ENCODE data around the gene MAP3K13.

Gene MAP3K13

GRCh38 chr3:185400866-185401265, 37.9 kb downstream of the MAP3K13 start:
- WGBS, 2 donors (ENCODE audit: extremely low coverage in 2 of 2, insufficient read length in 2 of 2, insufficient replicate concordance in 1 of 2) = no CpG with 5 or more reads among the region's 1 CpG

GRCh38 chr3:185401319-185401955, 38.5 kb downstream of the MAP3K13 start:
- Histone ChIP-seq H3K4me3 (ENCODE audit: low read length in 2 of 2) (no peak overlapping the region), H3K14ac (ENCODE audit: low read length) (no peak overlapping the region), H2AK5ac (ENCODE audit: low read depth, low read length) (no peak overlapping the region), H3K9ac (ENCODE audit: low read depth, low read length, poor library complexity) (no peak overlapping the region), H3K4me2 (ENCODE audit: insufficient read depth, low read length, poor library complexity, severe bottlenecking) (no peak overlapping the region), H3K23ac (ENCODE audit: low read depth, low read length, poor library complexity) (no peak overlapping the region), H4K8ac (ENCODE audit: low read depth, low read length) (no peak overlapping the region), H2AFZ (ENCODE audit: low read length) (no peak overlapping the region), H2BK12ac (ENCODE audit: low read length) (no peak overlapping the region), H3K27ac (replicated peaks; ENCODE audit: low read length) (no peak overlapping the region), H3K4ac (ENCODE audit: low read length) (no peak overlapping the region), H3K79me1 (ENCODE audit: low read depth, low read length) (no peaks in the 10 kb centered on the region), H3K27me3 (ENCODE audit: control insufficient read depth in 3 of 3, insufficient read depth in 3 of 3, low read depth in 1 of 3, low read length in 3 of 3) (no peaks in the 10 kb centered on the region), H3K18ac (ENCODE audit: low read length) (no peak overlapping the region), H4K91ac (ENCODE audit: low read depth, low read length, poor library complexity) (no peak overlapping the region), H2BK15ac (ENCODE audit: low read length) (no peak overlapping the region), H2BK5ac (ENCODE audit: low read length) (no peak overlapping the region), H3K9me3 (replicated peaks in 1 of 2; ENCODE audit: control insufficient read depth in 2 of 2, insufficient read depth in 1 of 2, low read depth in 1 of 2, low read length in 2 of 2) (no peaks in the 10 kb centered on the region), H2BK120ac (ENCODE audit: low read depth, low read length) (no peak overlapping the region), H3K36me3 (replicated peaks in 1 of 2; ENCODE audit: control insufficient read depth in 2 of 2, insufficient read depth in 2 of 2, low read length in 2 of 2) (no peaks in the 10 kb centered on the region), H3K4me1 (ENCODE audit: control insufficient read depth in 2 of 2, insufficient read depth in 1 of 2, low read depth in 1 of 2, low read length in 2 of 2) (peaks cover 4 to 7% of the 10 kb centered on the region in 2 donors)
- WGBS, 2 donors (ENCODE audit: extremely low coverage in 2 of 2, insufficient read length in 2 of 2, insufficient replicate concordance in 1 of 2) = no CpG with 5 or more reads among the region's 7 CpGs
- DNase-seq (ENCODE audit: low spot score) = no peak

More at GRCh38 chr3:185400866-185401265, 37.9 kb downstream of the MAP3K13 start:
- H2BK12ac ChIP-seq (ENCODE audit: low read length) = no peak overlapping the region
- no peak overlapping the region for H2BK120ac ChIP-seq (ENCODE audit: low read depth, low read length)
- no peak overlapping the region for H2BK15ac ChIP-seq (ENCODE audit: low read length)
- no peaks in the 10 kb centered on the region for H3K36me3 ChIP-seq (replicated peaks in 1 of 2; ENCODE audit: control insufficient read depth in 2 of 2, insufficient read depth in 2 of 2, low read length in 2 of 2)
- H3K9me3 ChIP-seq (replicated peaks in 1 of 2; ENCODE audit: control insufficient read depth in 2 of 2, insufficient read depth in 1 of 2, low read depth in 1 of 2, low read length in 2 of 2) = no peaks in the 10 kb centered on the region
- H4K8ac ChIP-seq (ENCODE audit: low read depth, low read length) = no peak overlapping the region
- H3K14ac ChIP-seq (ENCODE audit: low read length) = no peak overlapping the region
- no peak overlapping the region for H2AK5ac ChIP-seq (ENCODE audit: low read depth, low read length)
- H3K4ac ChIP-seq (ENCODE audit: low read length) = no peak overlapping the region
- no peaks in the 10 kb centered on the region for H3K79me1 ChIP-seq (ENCODE audit: low read depth, low read length)
- no peak overlapping the region for H3K4me3 ChIP-seq (ENCODE audit: low read length in 2 of 2)
- H3K4me2 ChIP-seq (ENCODE audit: insufficient read depth, low read length, poor library complexity, severe bottlenecking) = no peak overlapping the region
- H3K4me1 ChIP-seq (ENCODE audit: control insufficient read depth in 2 of 2, insufficient read depth in 1 of 2, low read depth in 1 of 2, low read length in 2 of 2) = peaks cover 4 to 7% of the 10 kb centered on the region in 2 donors
- H3K27ac ChIP-seq (replicated peaks; ENCODE audit: low read length) = no peak overlapping the region
- no peak overlapping the region for H4K91ac ChIP-seq (ENCODE audit: low read depth, low read length, poor library complexity)
- no peak overlapping the region for H3K23ac ChIP-seq (ENCODE audit: low read depth, low read length, poor library complexity)
- no peak overlapping the region for H2BK5ac ChIP-seq (ENCODE audit: low read length)
- no peak overlapping the region for H3K18ac ChIP-seq (ENCODE audit: low read length)
- DNase-seq (ENCODE audit: low spot score) = no peak
- no peaks in the 10 kb centered on the region for H3K27me3 ChIP-seq (ENCODE audit: control insufficient read depth in 3 of 3, insufficient read depth in 3 of 3, low read depth in 1 of 3, low read length in 3 of 3)
- H3K9ac ChIP-seq (ENCODE audit: low read depth, low read length, poor library complexity) = no peak overlapping the region
- H2AFZ ChIP-seq (ENCODE audit: low read length) = no peak overlapping the region

DNA sequence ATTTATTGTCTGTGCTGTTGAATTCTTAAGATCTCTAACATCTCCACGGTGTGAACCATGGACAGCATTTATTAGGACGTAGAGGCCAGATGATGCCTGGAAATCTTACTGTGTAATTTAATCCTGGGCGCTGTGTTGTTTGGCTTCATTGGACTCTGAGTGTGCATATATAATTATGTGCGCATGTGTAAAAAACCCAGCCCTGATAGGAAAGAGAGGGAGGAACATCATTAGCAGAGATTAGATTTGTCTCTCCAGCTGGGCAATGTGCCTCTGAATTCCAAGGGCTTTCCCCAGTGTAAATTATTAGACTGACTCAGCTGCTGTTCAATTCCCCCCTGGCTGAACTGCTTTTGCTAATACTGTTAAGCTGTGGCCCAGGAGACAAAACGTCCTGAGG, 39.6 kb downstream of the MAP3K13 start:
- no CpG with 5 or more reads among the region's 5 CpGs for WGBS, 2 donors (ENCODE audit: extremely low coverage in 2 of 2, insufficient read length in 2 of 2, insufficient replicate concordance in 1 of 2)
- H2BK15ac ChIP-seq (ENCODE audit: low read length) = no peak overlapping the region
- H3K9me3 ChIP-seq (replicated peaks in 1 of 2; ENCODE audit: control insufficient read depth in 2 of 2, insufficient read depth in 1 of 2, low read depth in 1 of 2, low read length in 2 of 2) = no peaks in the 10 kb centered on the region
- no peak overlapping the region for H2AFZ ChIP-seq (ENCODE audit: low read length)
- no peak overlapping the region for H3K4me3 ChIP-seq (ENCODE audit: low read length in 2 of 2)
- H3K14ac ChIP-seq (ENCODE audit: low read length) = no peak overlapping the region
- no peak for DNase-seq (ENCODE audit: low spot score)
- H2AK5ac ChIP-seq (ENCODE audit: low read depth, low read length) = no peak overlapping the region
- no peak overlapping the region for H3K18ac ChIP-seq (ENCODE audit: low read length)
- H3K23ac ChIP-seq (ENCODE audit: low read depth, low read length, poor library complexity) = no peak overlapping the region
- H2BK120ac ChIP-seq (ENCODE audit: low read depth, low read length) = no peak overlapping the region
- H3K36me3 ChIP-seq (replicated peaks in 1 of 2; ENCODE audit: control insufficient read depth in 2 of 2, insufficient read depth in 2 of 2, low read length in 2 of 2) = no peaks in the 10 kb centered on the region
- H3K9ac ChIP-seq (ENCODE audit: low read depth, low read length, poor library complexity) = no peak overlapping the region
- peaks cover 3 to 4% of the 10 kb centered on the region in 2 donors for H3K4me1 ChIP-seq (ENCODE audit: control insufficient read depth in 2 of 2, insufficient read depth in 1 of 2, low read depth in 1 of 2, low read length in 2 of 2)
- no peaks in the 10 kb centered on the region for H3K79me1 ChIP-seq (ENCODE audit: low read depth, low read length)
- no peak overlapping the region for H4K8ac ChIP-seq (ENCODE audit: low read depth, low read length)
- H2BK5ac ChIP-seq (ENCODE audit: low read length) = no peak overlapping the region
- no peak overlapping the region for H4K91ac ChIP-seq (ENCODE audit: low read depth, low read length, poor library complexity)
- H3K27me3 ChIP-seq (ENCODE audit: control insufficient read depth in 3 of 3, insufficient read depth in 3 of 3, low read depth in 1 of 3, low read length in 3 of 3) = no peaks in the 10 kb centered on the region
- H2BK12ac ChIP-seq (ENCODE audit: low read length) = no peak overlapping the region
- no peak overlapping the region for H3K4me2 ChIP-seq (ENCODE audit: insufficient read depth, low read length, poor library complexity, severe bottlenecking)
- H3K27ac ChIP-seq (replicated peaks; ENCODE audit: low read length) = no peak overlapping the region
- no peak overlapping the region for H3K4ac ChIP-seq (ENCODE audit: low read length)

- H3K14ac ChIP-seq (ENCODE audit: low read length) = no peak overlapping the region
- no peak overlapping the region for H2BK15ac ChIP-seq (ENCODE audit: low read length)
- no peak overlapping the region for H2BK12ac ChIP-seq (ENCODE audit: low read length)
- no peaks in the 10 kb centered on the region for H3K36me3 ChIP-seq (replicated peaks in 1 of 2; ENCODE audit: control insufficient read depth in 2 of 2, insufficient read depth in 2 of 2, low read length in 2 of 2)
- H4K91ac ChIP-seq (ENCODE audit: low read depth, low read length, poor library complexity) = no peak overlapping the region
- no peak overlapping the region for H4K8ac ChIP-seq (ENCODE audit: low read depth, low read length)
- no peak overlapping the region for H2BK120ac ChIP-seq (ENCODE audit: low read depth, low read length)
- H3K23ac ChIP-seq (ENCODE audit: low read depth, low read length, poor library complexity) = no peak overlapping the region
- no peaks in the 10 kb centered on the region for H3K9me3 ChIP-seq (replicated peaks in 1 of 2; ENCODE audit: control insufficient read depth in 2 of 2, insufficient read depth in 1 of 2, low read depth in 1 of 2, low read length in 2 of 2)
- no peak overlapping the region for H2AFZ ChIP-seq (ENCODE audit: low read length)
- DNase-seq (ENCODE audit: low spot score) = no peak
- no peaks in the 10 kb centered on the region for H3K27me3 ChIP-seq (ENCODE audit: control insufficient read depth in 3 of 3, insufficient read depth in 3 of 3, low read depth in 1 of 3, low read length in 3 of 3)
- H3K9ac ChIP-seq (ENCODE audit: low read depth, low read length, poor library complexity) = no peak overlapping the region
- no peak overlapping the region for H2AK5ac ChIP-seq (ENCODE audit: low read depth, low read length)
- H3K4me2 ChIP-seq (ENCODE audit: insufficient read depth, low read length, poor library complexity, severe bottlenecking) = no peak overlapping the region
- H3K18ac ChIP-seq (ENCODE audit: low read length) = no peak overlapping the region
- no peaks in the 10 kb centered on the region for H3K79me1 ChIP-seq (ENCODE audit: low read depth, low read length)
- no peak overlapping the region for H3K4ac ChIP-seq (ENCODE audit: low read length)
- WGBS, 2 donors (ENCODE audit: extremely low coverage in 2 of 2, insufficient read length in 2 of 2, insufficient replicate concordance in 1 of 2) = no CpG with 5 or more reads among the region's 3 CpGs
- no peak overlapping the region for H3K4me3 ChIP-seq (ENCODE audit: low read length in 2 of 2)
- H3K27ac ChIP-seq (replicated peaks; ENCODE audit: low read length) = no peak overlapping the region
- H3K4me1 ChIP-seq (ENCODE audit: control insufficient read depth in 2 of 2, insufficient read depth in 1 of 2, low read depth in 1 of 2, low read length in 2 of 2) = peaks cover 0 to 4% of the 10 kb centered on the region in 2 donors
- H2BK5ac ChIP-seq (ENCODE audit: low read length) = no peak overlapping the region
These were observed 40.1 kb downstream of the MAP3K13 start for GRCh38 chr3:185403002-185403401.
